ENCODE results near the gene MYEF2. TPM values are rescaled to one million over a fixed set of nuclear protein-coding genes. Genes with fewer than 3 reads are reported as not detected.

MYEF2 gene
- total RNA-seq, 1 experiment from 2014 or later: 18.8 TPM

DNA sequence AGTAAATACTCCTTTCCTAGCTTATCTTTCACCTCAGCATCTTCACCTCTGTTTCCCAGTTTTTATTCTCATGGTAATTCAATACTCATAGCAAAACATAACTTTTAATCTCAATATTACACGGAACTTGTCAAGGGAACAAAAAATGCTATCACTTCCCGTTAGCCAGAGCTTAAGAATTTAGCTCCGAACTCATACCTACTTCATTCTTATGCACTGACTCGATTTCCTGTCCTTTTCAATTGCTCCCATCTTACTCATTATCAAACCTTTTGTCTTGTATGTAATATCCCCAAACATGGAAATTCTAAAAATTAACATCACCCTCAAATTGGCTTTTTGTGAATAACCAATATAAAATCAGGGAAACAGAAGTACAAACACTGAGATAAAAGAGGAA lies 28.2 kb downstream of the MYEF2 start:
- CTCF ChIA-PET: no interaction called here
- Histone ChIP-seq H3K79me2 (ENCODE audit: low read length) (no peaks in the 10 kb centered on the region), H3K9me2 (replicated peaks; ENCODE audit: low read length) (no peaks in the 10 kb centered on the region), H3K36me3 (ENCODE audit: low read depth, low read length) (no peaks in the 10 kb centered on the region), H3K27me3 (ENCODE audit: low read length) (no peaks in the 10 kb centered on the region), H4K20me1 (ENCODE audit: low read length) (no peaks in the 10 kb centered on the region), H3K27ac (ENCODE audit: low read length) (no peak overlapping the region), H3K9ac (ENCODE audit: low read length) (no peak overlapping the region), H3K4me1 (ENCODE audit: insufficient read depth, low read length) (0 out of 2 replicates have a peak, but pooled peaks cover 9% of the 10 kb centered on the region), H3F3A (ENCODE audit: low read length, unreplicated experiment) (no peaks in the 10 kb centered on the region), H2AFZ (ENCODE audit: low read length) (0 out of 2 replicates have a peak overlapping the region, but pooled peaks have one; percentile 30), H3K4me2 (ENCODE audit: low read length) (peak overlapping the region; percentile 26; the same call in 1 of the 2 replicates), H3K9me3 (ENCODE audit: low read length) (no peaks in the 10 kb centered on the region), H3K4me3 (ENCODE audit: low read length) (no peak overlapping the region)
- DNase-seq: peak; percentile 43
- TF ChIP-seq EZH2phosphoT487 (IDR thresholded peaks at IDR 0.05; ENCODE audit: borderline replicate concordance, low read length) (no peak), EZH2 (IDR thresholded peaks at IDR 0.05; ENCODE audit: low read length, unreplicated experiment) (no peak)
- peak; percentile 50; the same call in 1 of the 2 replicates for ATAC-seq
- POLR2A ChIA-PET (ENCODE audit: unreplicated experiment): no interaction called here
- intact Hi-C loops (cut with micrococcal nuclease): no loop called here
- BruUV-seq (replicated peaks): no TSS peak

DNA sequence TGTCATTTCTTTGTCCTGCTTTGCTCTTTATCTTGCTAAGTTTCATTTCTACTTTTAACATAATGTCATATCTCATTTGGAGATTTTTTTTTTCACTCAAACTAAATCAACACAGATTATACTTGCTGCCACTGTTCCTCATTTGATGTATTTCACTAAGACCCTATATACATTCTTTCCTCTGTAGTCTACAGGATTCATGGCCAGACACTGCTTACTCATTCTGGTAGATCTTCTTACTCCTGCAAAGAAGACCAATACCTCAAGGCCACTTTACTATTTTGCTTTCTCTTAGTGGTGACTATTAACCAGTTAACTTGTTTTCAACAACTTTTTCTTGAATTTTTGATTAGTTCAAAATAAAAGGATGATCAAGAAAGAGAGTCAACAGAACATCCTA lies 30.7 kb downstream of the MYEF2 start:
- CTCF ChIA-PET: no interaction called here
- no peak overlapping the region for H3K4me3 ChIP-seq (ENCODE audit: low read length)
- H3K4me2 ChIP-seq (ENCODE audit: low read length): no peak overlapping the region
- H4K20me1 ChIP-seq (ENCODE audit: low read length): no peaks in the 10 kb centered on the region
- intact Hi-C loops (cut with micrococcal nuclease): no loop called here
- no peaks in the 10 kb centered on the region for H3K27me3 ChIP-seq (ENCODE audit: low read length)
- POLR2A ChIA-PET (ENCODE audit: unreplicated experiment): interaction anchor here (0.6 kb wide), 1 partner anchor 481 kb away, joined by 3 read pairs; no protein-coding TSS in a partner anchor
- no peaks in the 10 kb centered on the region for H3K79me2 ChIP-seq (ENCODE audit: low read length)
- no peaks in the 10 kb centered on the region for H3K9me2 ChIP-seq (replicated peaks; ENCODE audit: low read length)
- no peak overlapping the region for H2AFZ ChIP-seq (ENCODE audit: low read length)
- no peak for ATAC-seq
- DNase-seq: no peak
- 0 out of 2 replicates have a peak, but pooled peaks cover 14% of the 10 kb centered on the region for H3K4me1 ChIP-seq (ENCODE audit: insufficient read depth, low read length)
- TF ChIP-seq EZH2 (IDR thresholded peaks at IDR 0.05; ENCODE audit: low read length, unreplicated experiment) (no peak), EZH2phosphoT487 (IDR thresholded peaks at IDR 0.05; ENCODE audit: borderline replicate concordance, low read length) (no peak)
- TF ChIP-seq, protein P1, sequence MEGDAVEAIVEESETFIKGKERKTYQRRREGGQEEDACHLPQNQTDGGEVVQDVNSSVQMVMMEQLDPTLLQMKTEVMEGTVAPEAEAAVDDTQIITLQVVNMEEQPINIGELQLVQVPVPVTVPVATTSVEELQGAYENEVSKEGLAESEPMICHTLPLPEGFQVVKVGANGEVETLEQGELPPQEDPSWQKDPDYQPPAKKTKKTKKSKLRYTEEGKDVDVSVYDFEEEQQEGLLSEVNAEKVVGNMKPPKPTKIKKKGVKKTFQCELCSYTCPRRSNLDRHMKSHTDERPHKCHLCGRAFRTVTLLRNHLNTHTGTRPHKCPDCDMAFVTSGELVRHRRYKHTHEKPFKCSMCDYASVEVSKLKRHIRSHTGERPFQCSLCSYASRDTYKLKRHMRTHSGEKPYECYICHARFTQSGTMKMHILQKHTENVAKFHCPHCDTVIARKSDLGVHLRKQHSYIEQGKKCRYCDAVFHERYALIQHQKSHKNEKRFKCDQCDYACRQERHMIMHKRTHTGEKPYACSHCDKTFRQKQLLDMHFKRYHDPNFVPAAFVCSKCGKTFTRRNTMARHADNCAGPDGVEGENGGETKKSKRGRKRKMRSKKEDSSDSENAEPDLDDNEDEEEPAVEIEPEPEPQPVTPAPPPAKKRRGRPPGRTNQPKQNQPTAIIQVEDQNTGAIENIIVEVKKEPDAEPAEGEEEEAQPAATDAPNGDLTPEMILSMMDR (conservative IDR thresholded peaks at IDR 0.05; ENCODE audit: low read depth, low read length): no peak
- H3K9me3 ChIP-seq (ENCODE audit: low read length): no peaks in the 10 kb centered on the region
- H3F3A ChIP-seq (ENCODE audit: low read length, unreplicated experiment): no peaks in the 10 kb centered on the region
- no peaks in the 10 kb centered on the region for H3K36me3 ChIP-seq (ENCODE audit: low read depth, low read length)
- no peak overlapping the region for H3K27ac ChIP-seq (ENCODE audit: low read length)
- no TSS peak for BruUV-seq (replicated peaks)
- H3K9ac ChIP-seq (ENCODE audit: low read length): no peak overlapping the region

DNA sequence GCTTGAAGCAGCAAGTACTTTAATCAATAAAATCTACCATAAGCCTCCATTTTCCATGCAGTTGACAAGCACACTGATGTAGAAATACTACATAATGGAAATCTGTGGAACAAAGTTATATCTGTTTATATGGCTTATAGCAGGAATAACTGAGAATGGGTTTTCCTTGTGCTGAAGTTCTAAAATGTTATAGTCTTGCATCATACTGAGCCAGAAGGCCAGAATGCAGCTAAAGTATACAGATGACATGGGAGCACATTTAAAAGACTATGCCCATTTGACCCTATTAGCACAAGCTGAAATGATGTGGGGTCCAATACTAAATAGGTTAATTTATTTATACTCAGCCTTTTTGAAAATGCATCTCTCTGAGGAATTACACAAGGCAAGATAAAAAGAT lies 32.2 kb downstream of the MYEF2 start:
- TF ChIP-seq, protein P1 (conservative IDR thresholded peaks at IDR 0.05; ENCODE audit: low read depth, low read length): no peak
- TF ChIP-seq EZH2phosphoT487 (IDR thresholded peaks at IDR 0.05; ENCODE audit: borderline replicate concordance, low read length) (no peak), EZH2 (IDR thresholded peaks at IDR 0.05; ENCODE audit: low read length, unreplicated experiment) (no peak)
- Histone ChIP-seq H3K27me3 (ENCODE audit: low read length) (no peaks in the 10 kb centered on the region), H3K4me3 (ENCODE audit: low read length) (no peak overlapping the region), H3K9me3 (ENCODE audit: low read length) (no peaks in the 10 kb centered on the region), H3K9me2 (replicated peaks; ENCODE audit: low read length) (no peaks in the 10 kb centered on the region), H3K4me2 (ENCODE audit: low read length) (no peak overlapping the region), H3K27ac (ENCODE audit: low read length) (no peak overlapping the region), H3K79me2 (ENCODE audit: low read length) (no peaks in the 10 kb centered on the region), H3K36me3 (ENCODE audit: low read depth, low read length) (no peaks in the 10 kb centered on the region), H3K9ac (ENCODE audit: low read length) (no peak overlapping the region), H4K20me1 (ENCODE audit: low read length) (no peaks in the 10 kb centered on the region), H3F3A (ENCODE audit: low read length, unreplicated experiment) (no peaks in the 10 kb centered on the region), H3K4me1 (ENCODE audit: insufficient read depth, low read length) (0 out of 2 replicates have a peak, but pooled peaks cover 14% of the 10 kb centered on the region), H2AFZ (ENCODE audit: low read length) (no peak overlapping the region)
- intact Hi-C loops (cut with micrococcal nuclease): no loop called here
- no peak for ATAC-seq
- BruUV-seq (replicated peaks): no TSS peak
- ChIA-PET CTCF (no interaction called here), POLR2A (ENCODE audit: unreplicated experiment) (no interaction called here)
- no peak for DNase-seq
